Breast epithelium (tissue), 4 donors: ENCODE measurements around the gene NOD2. TPM values are rescaled to one million over a fixed set of nuclear protein-coding genes. Genes with fewer than 3 reads are reported as not detected.

Experiments
- DNase-seq, 2 donors: peaks; one replicate each; pipeline ENCODE4 v3.0.0-alpha.2; 2019; ENCODE audit warnings: low spot score in 2 of 2
- H3K27ac ChIP-seq, 2 donors: fragments of 200-600 bp; sonication (generic) in 1 of 2; one replicate each; pipeline ENCODE4 v1.5.1; 2016 to 2019; ENCODE audit warnings: mild to moderate bottlenecking in 1 of 2
- H3K27me3 ChIP-seq, 2 donors: fragments of 200-600 bp; sonication (generic) in 1 of 2; one replicate each; pipeline versions ENCODE4 v1.5.1 to v1.6.0; 2017 to 2019; ENCODE audit warnings: control low read depth in 1 of 2, mild to moderate bottlenecking in 1 of 2
- H3K36me3 ChIP-seq: fragments of 200-600 bp; one replicate; pipeline ENCODE4 v1.5.1; 2019
- H3K4me1 ChIP-seq, 2 donors: fragments of 200-600 bp; sonication (generic); one replicate each; pipeline ENCODE4 v1.5.1; 2016 to 2019; ENCODE audit warnings: control low read depth in 1 of 2
- H3K4me3 ChIP-seq, 3 donors: fragments of 200-600 bp; sonication (generic); 1 replicate in 2 of 3; 2 replicates in 1 of 3; pipeline ENCODE4 v1.5.1; 2016 to 2019; ENCODE audit warnings: mild to moderate bottlenecking in 3 of 3, moderate library complexity in 2 of 3
- H3K9me3 ChIP-seq, 2 donors: fragments of 200-600 bp; sonication (generic) in 1 of 2; one replicate each; pipeline ENCODE4 v1.5.1; 2016 to 2019; ENCODE audit warnings: control low read depth in 1 of 2
- POLR2A ChIP-seq: fragments of 450-650 bp; IDR thresholded peaks from one replicate; pipeline ENCODE4 v1.6.1; 2016; ENCODE audit warnings: antibody characterized with exemption, mild to moderate bottlenecking, moderate library complexity
- POLR2AphosphoS5 ChIP-seq, 3 donors: sonication (generic); formaldehyde crosslinking; IDR thresholded peaks; one replicate each; pipeline ENCODE4 v1.6.1; 2017; ENCODE audit warnings: antibody characterized with exemption in 3 of 3
- intact Hi-C: fragments of 100-400 bp; cut with DNase I; formaldehyde crosslinking; loops from one replicate; pipeline ENCODE4 v1.15.1; 2023; ENCODE audit warnings: low total_unique reads
- total RNA-seq, 3 donors: library from RNA; depleted of rRNA; stranded (reverse); fragments of >200 nt; gene quantifications; one replicate each; pipeline ENCODE4 v1.1.0, GENCODE V29; 2016
- TF ChIP-seq, protein P1 (sequence below), 3 donors: fragments of 450-650 bp; IDR thresholded peaks; one replicate each; pipeline ENCODE4 v1.5.1; 2016 to 2017; ENCODE audit warnings: antibody characterized with exemption in 3 of 3, mild to moderate bottlenecking in 3 of 3, moderate library complexity in 3 of 3

Gene NOD2
- total RNA-seq, 3 donors from 2014 or later: 2.6 to 4.9 (median 3.8) TPM

DNA sequence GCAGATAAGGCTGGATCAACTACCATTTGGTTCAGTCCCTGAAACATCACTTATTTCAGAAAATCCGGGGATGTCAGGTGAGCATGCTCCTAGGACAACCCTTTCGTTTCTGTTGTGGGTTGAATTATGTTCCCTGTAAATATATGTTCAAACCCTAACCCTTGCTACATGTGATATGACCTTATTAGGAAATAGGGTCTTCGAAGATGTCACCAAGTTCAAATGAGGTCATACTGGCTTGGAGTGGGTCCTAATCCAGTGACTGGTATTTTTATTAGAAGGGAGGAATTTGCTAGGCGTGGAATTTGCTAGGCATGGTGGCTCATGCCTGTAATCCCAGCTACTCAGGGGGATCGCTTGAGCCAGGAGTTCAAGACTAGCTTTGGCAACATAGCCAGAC, 33.6 kb upstream of the NOD2 start:
- Histone ChIP-seq H3K4me1 (no peaks in the 10 kb centered on the region), H3K9me3 (no peaks in the 10 kb centered on the region), H3K27me3 (no peaks in the 10 kb centered on the region), H3K27ac (no peak overlapping the region), H3K36me3 (no peaks in the 10 kb centered on the region), H3K4me3 (no peak overlapping the region)
- DNase-seq: no peak
- intact Hi-C loops: no loop called here
- TF ChIP-seq POLR2A (no peak), POLR2AphosphoS5 (IDR thresholded peaks at IDR 0.05) (no peak)
- TF ChIP-seq, protein P1, sequence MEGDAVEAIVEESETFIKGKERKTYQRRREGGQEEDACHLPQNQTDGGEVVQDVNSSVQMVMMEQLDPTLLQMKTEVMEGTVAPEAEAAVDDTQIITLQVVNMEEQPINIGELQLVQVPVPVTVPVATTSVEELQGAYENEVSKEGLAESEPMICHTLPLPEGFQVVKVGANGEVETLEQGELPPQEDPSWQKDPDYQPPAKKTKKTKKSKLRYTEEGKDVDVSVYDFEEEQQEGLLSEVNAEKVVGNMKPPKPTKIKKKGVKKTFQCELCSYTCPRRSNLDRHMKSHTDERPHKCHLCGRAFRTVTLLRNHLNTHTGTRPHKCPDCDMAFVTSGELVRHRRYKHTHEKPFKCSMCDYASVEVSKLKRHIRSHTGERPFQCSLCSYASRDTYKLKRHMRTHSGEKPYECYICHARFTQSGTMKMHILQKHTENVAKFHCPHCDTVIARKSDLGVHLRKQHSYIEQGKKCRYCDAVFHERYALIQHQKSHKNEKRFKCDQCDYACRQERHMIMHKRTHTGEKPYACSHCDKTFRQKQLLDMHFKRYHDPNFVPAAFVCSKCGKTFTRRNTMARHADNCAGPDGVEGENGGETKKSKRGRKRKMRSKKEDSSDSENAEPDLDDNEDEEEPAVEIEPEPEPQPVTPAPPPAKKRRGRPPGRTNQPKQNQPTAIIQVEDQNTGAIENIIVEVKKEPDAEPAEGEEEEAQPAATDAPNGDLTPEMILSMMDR (IDR thresholded peaks at IDR 0.05): no peak

DNA sequence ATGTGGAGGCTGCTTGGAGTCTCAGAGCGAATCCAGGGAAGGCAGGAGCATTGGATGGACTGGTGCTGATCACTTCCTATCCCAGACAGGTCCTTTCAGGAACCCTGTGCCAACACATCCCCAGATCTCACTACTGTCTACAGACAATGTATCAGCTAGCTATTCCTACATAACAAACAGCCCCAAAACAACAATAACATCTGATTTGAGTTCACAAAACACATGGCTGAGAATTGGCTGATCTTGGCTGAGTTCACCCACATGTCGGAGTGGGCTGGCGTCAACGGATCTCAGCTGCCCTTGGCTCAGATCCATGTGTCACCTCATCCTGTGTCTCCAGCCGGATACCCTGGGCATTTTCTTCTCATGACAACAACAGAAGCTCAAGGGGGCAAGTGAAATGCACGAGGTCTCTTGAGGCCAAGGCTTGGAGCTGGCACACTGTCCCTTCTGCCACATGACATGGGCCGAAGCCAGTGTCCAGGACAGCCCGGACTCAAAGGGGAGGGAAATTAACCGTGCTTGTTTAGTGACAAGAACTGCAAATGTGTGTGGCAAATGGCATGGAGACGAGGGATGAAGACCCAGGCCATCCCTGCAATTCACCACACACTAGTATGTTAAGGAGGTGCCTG, 31.0 kb upstream of the NOD2 start:
- H3K27me3 ChIP-seq: no peaks in the 10 kb centered on the region
- H3K36me3 ChIP-seq: no peaks in the 10 kb centered on the region
- TF ChIP-seq POLR2AphosphoS5 (IDR thresholded peaks at IDR 0.05) (no peak), POLR2A (no peak)
- TF ChIP-seq, protein P1 (IDR thresholded peaks at IDR 0.05): no peak
- H3K9me3 ChIP-seq: no peaks in the 10 kb centered on the region
- no peak overlapping the region for H3K27ac ChIP-seq
- no peak for DNase-seq
- intact Hi-C loops: no loop called here
- H3K4me1 ChIP-seq: no peaks in the 10 kb centered on the region
- H3K4me3 ChIP-seq: no peak overlapping the region

GRCh38 chr16:50664270-50664669, 29.1 kb upstream of the NOD2 start:
- TF ChIP-seq, protein P1 (IDR thresholded peaks at IDR 0.05): no peak
- TF ChIP-seq POLR2AphosphoS5 (IDR thresholded peaks at IDR 0.05) (no peak), POLR2A (no peak)
- H3K27me3 ChIP-seq: no peaks in the 10 kb centered on the region
- no peak for DNase-seq

DNA sequence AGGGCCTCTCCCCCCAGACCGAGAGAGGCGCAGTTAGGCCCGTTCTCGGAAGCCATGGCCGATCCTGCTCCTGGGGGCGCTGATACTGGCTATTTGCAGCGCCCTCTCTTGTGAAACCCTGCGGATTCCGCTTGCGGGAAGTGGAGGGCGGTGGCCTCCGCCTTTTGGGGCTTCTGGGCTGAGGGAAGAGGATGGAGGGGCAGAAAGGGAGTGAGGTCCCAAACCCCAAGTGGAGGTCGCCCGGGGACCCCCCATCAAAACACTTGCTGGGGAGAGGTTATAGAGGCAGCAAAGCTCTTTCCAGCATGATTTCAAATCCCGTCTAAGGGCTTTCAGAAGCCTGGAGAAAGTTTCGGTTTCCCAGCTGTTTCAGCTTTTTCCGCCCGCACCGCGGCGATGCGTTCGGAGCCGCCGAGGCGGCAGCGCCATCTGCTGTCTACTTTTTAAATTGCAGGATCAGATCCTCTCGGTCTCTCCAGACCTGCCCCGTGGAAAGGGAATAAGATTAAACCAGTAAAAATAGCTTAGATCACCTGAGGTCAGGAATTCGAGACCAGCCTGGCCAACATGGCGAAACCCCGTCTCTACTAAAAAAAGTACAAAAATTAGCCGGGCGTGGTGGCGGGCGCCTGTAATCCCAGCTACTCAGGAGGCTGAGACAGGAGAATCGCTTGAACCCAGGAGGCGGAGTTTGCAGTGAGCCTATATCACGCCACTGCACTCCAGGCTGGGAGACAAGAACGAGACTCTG, 28.1 kb upstream of the NOD2 start:
- Histone ChIP-seq H3K27me3 (no peaks in the 10 kb centered on the region), H3K9me3 (no peaks in the 10 kb centered on the region), H3K4me3 (peak overlapping the region; percentile 51 to 68 (median 52)), H3K4me1 (no peaks in the 10 kb centered on the region), H3K27ac (peak overlapping the region; percentile 15 to 51), H3K36me3 (no peaks in the 10 kb centered on the region)
- intact Hi-C loops: no loop called here
- TF ChIP-seq POLR2A (no peak), POLR2AphosphoS5 (IDR thresholded peaks at IDR 0.05) (peak in 1 of 3 donors; percentile 19)
- TF ChIP-seq, protein P1 (IDR thresholded peaks at IDR 0.05): peak; percentile 72 to 84 (median 80)
- DNase-seq: peak; percentile 55 to 79

More at GRCh38 chr16:50664270-50664669, 29.1 kb upstream of the NOD2 start:
- H3K36me3 ChIP-seq: no peaks in the 10 kb centered on the region
- no peak overlapping the region for H3K4me3 ChIP-seq
- intact Hi-C loops: no loop called here
- no peaks in the 10 kb centered on the region for H3K4me1 ChIP-seq
- no peaks in the 10 kb centered on the region for H3K9me3 ChIP-seq
- no peak overlapping the region for H3K27ac ChIP-seq
